H9 (cell line): ENCODE measurements around the gene CDH4. TPM values are rescaled to one million over a fixed set of nuclear protein-coding genes. Genes with fewer than 3 reads are reported as not detected.
A peak's percentile ranks its signal among the peaks of the same experiment; 100 is the strongest.

ENCODE experiments used
- DNase-seq: peaks from one replicate; pipeline ENCODE4 v3.0.0-alpha.2; 2017
- H2AFZ ChIP-seq: one replicate; pipeline ENCODE4 v1.6.1; 2013; ENCODE audit warnings: mild to moderate bottlenecking, low read length, control low read depth, moderate library complexity
- H2AK5ac ChIP-seq: 2 replicates; pipeline ENCODE4 v1.6.1; 2013; ENCODE audit warnings: low read length, control low read depth, mixed read lengths; ENCODE audit not compliant: insufficient read length
- H2BK120ac ChIP-seq: one replicate; pipeline ENCODE4 v1.6.1; 2013; ENCODE audit warnings: low read depth, mild to moderate bottlenecking, low read length, control low read depth, inconsistent platforms; ENCODE audit not compliant: poor library complexity, severe bottlenecking
- H2BK12ac ChIP-seq: 2 replicates; pipeline ENCODE4 v1.6.1; 2013; ENCODE audit warnings: low read length, control low read depth, mixed read lengths, low read depth; ENCODE audit not compliant: insufficient read length
- H2BK15ac ChIP-seq: 2 replicates; pipeline ENCODE4 v1.6.1; 2013; ENCODE audit warnings: low read depth, low read length, control low read depth
- H2BK20ac ChIP-seq: one replicate; pipeline ENCODE4 v1.6.1; 2013; ENCODE audit warnings: low read depth, mild to moderate bottlenecking, low read length, control low read depth, inconsistent platforms; ENCODE audit not compliant: poor library complexity, severe bottlenecking
- H2BK5ac ChIP-seq: 2 replicates; pipeline ENCODE4 v1.6.1; 2013; ENCODE audit warnings: low read length, control low read depth, mixed read lengths; ENCODE audit not compliant: insufficient read length
- H3K14ac ChIP-seq: 2 replicates; pipeline ENCODE4 v1.6.1; 2013; ENCODE audit warnings: low read length, control low read depth; ENCODE audit not compliant: insufficient read depth
- H3K18ac ChIP-seq: 2 replicates; pipeline ENCODE4 v1.6.1; 2013; ENCODE audit warnings: low read depth, mild to moderate bottlenecking, mixed read lengths, low read length, control low read depth; ENCODE audit not compliant: insufficient read length
- H3K23ac ChIP-seq: 2 replicates; pipeline ENCODE4 v1.6.1; 2013; ENCODE audit warnings: low read length, control low read depth, mixed read lengths, low read depth; ENCODE audit not compliant: insufficient read length
- H3K23me2 ChIP-seq: 2 replicates; pipeline ENCODE4 v1.6.1; 2013; ENCODE audit warnings: low read depth, mild to moderate bottlenecking, mixed read lengths, low read length, control low read depth; ENCODE audit not compliant: insufficient read length, poor library complexity, severe bottlenecking
- H3K27ac ChIP-seq: 2 replicates; pipeline ENCODE4 v1.5.1; 2013; ENCODE audit warnings: low read length, control low read depth, mixed read lengths, low read depth; ENCODE audit not compliant: insufficient read length
- H3K27me3 ChIP-seq: 2 replicates; pipeline ENCODE4 v1.6.1; 2013; ENCODE audit warnings: low read length, control low read depth, inconsistent platforms; ENCODE audit not compliant: insufficient read depth
- H3K4ac ChIP-seq: 2 replicates; pipeline ENCODE4 v1.6.1; 2013; ENCODE audit warnings: low read depth, mild to moderate bottlenecking, control low read depth, inconsistent platforms, low read length, moderate library complexity
- H3K4me1 ChIP-seq: 2 replicates; pipeline ENCODE4 v1.6.1; 2013; ENCODE audit warnings: low read length, control low read depth, inconsistent platforms; ENCODE audit not compliant: insufficient read depth
- H3K4me2 ChIP-seq: 2 replicates; pipeline ENCODE4 v1.6.1; 2013; ENCODE audit warnings: low read length, control low read depth, mixed read lengths; ENCODE audit not compliant: insufficient read length, insufficient read depth
- H3K56ac ChIP-seq: 2 replicates; pipeline ENCODE4 v1.6.1; 2013; ENCODE audit warnings: low read depth, mild to moderate bottlenecking, mixed read lengths, low read length, control low read depth; ENCODE audit not compliant: insufficient read length
- H3K79me1 ChIP-seq: 2 replicates; pipeline ENCODE4 v1.6.1; 2013; ENCODE audit warnings: low read depth, mild to moderate bottlenecking, moderate library complexity, low read length, control low read depth, inconsistent platforms; ENCODE audit not compliant: insufficient read depth, poor library complexity, severe bottlenecking
- H3K79me2 ChIP-seq: 2 replicates; pipeline ENCODE4 v1.6.1; 2013; ENCODE audit warnings: low read length, control low read depth, inconsistent platforms; ENCODE audit not compliant: insufficient read depth
- H3K9ac ChIP-seq: 2 replicates; pipeline ENCODE4 v1.6.1; 2013; ENCODE audit warnings: low read length, control low read depth, mixed read lengths; ENCODE audit not compliant: insufficient read length; ENCODE audit errors: extremely low read depth
- H3K9me3 ChIP-seq: one replicate; pipeline ENCODE4 v1.6.1; 2013; ENCODE audit warnings: low read depth, low read length, inconsistent platforms; ENCODE audit not compliant: control insufficient read depth
- H3T11ph ChIP-seq: one replicate; pipeline ENCODE4 v1.6.1; 2013; ENCODE audit warnings: mild to moderate bottlenecking, low read length, control low read depth, inconsistent platforms
- H4K20me1 ChIP-seq: one replicate; pipeline ENCODE4 v1.6.1; 2013; ENCODE audit not compliant: control insufficient read depth, insufficient read length, insufficient read depth
- H4K5ac ChIP-seq: 2 replicates; pipeline ENCODE4 v1.6.1; 2013; ENCODE audit warnings: low read depth, mild to moderate bottlenecking, mixed read lengths, low read length, control low read depth; ENCODE audit not compliant: insufficient read length
- H4K8ac ChIP-seq: replicated peaks from 2 replicates; pipeline ENCODE4 v1.6.1; 2013; ENCODE audit warnings: low read length, control low read depth, mixed read lengths, low read depth; ENCODE audit not compliant: insufficient read length
- H4K91ac ChIP-seq: 2 replicates; pipeline ENCODE4 v1.6.1; 2013; ENCODE audit warnings: low read depth, mild to moderate bottlenecking, moderate library complexity, mixed read lengths, low read length, control low read depth; ENCODE audit not compliant: insufficient read length
- H3K27ac Mint-ChIP-seq, 3 experiments: 2 replicates in 2 of 3; 3 replicates in 1 of 3; pipeline ENCODE4 v1.8.0; 2020 to 2021; ENCODE audit warnings: mixed read lengths in 3 of 3, mild to moderate bottlenecking in 1 of 3, moderate library complexity in 1 of 3
- H3K27me3 Mint-ChIP-seq: 2 replicates; pipeline ENCODE4 v1.8.0; 2021; ENCODE audit warnings: low read depth, mild to moderate bottlenecking, moderate library complexity, mixed read lengths
- H3K36me3 Mint-ChIP-seq, 3 experiments: 2 replicates in 2 of 3; 3 replicates in 1 of 3; pipeline ENCODE4 v1.8.0; 2020 to 2021; ENCODE audit warnings: low read depth in 3 of 3, mixed read lengths in 3 of 3; ENCODE audit not compliant: insufficient read depth in 1 of 3
- H3K4me1 Mint-ChIP-seq, 2 experiments: 2 replicates each; pipeline ENCODE4 v1.8.0; 2020; ENCODE audit warnings: mixed read lengths in 2 of 2
- H3K4me3 Mint-ChIP-seq, 2 experiments: 2 replicates in 1 of 2; 3 replicates in 1 of 2; pipeline ENCODE4 v1.8.0; 2020 to 2021; ENCODE audit warnings: mild to moderate bottlenecking in 2 of 2, mixed read lengths in 2 of 2, moderate library complexity in 1 of 2
- H3K9me3 Mint-ChIP-seq, 2 experiments: 2 replicates in 1 of 2; 3 replicates in 1 of 2; pipeline ENCODE4 v1.8.0; 2020; ENCODE audit warnings: mild to moderate bottlenecking in 2 of 2, mixed read lengths in 2 of 2, moderate library complexity in 1 of 2
- WGBS: extraction: QIAGEN DNeasy Blood & Tissue Kit; methylation state at CpG from one replicate; pipeline ENCODE4 v1.1.7; 2013; ENCODE audit warnings: missing lambda C conversion rate, low lambda C conversion rate, mixed read lengths; ENCODE audit not compliant: insufficient read length; ENCODE audit errors: extremely low coverage; 5-methylcytosine and 5-hydroxymethylcytosine counted together
- total RNA-seq: library from RNA; stranded (reverse); gene quantifications from 2 replicates; pipeline ENCODE4 v1.2.1, GENCODE V29; 2021
- TF ChIP-seq, protein P1 (sequence below): fragments of 200-600 bp; sonication (generic); conservative IDR thresholded peaks from 3 replicates; pipeline ENCODE4 v1.8.0; 2021; ENCODE audit warnings: antibody characterized with exemption, mild to moderate bottlenecking

CDH4 gene
- total RNA-seq, 1 experiment from 2014 or later = 3.0 TPM

DNA sequence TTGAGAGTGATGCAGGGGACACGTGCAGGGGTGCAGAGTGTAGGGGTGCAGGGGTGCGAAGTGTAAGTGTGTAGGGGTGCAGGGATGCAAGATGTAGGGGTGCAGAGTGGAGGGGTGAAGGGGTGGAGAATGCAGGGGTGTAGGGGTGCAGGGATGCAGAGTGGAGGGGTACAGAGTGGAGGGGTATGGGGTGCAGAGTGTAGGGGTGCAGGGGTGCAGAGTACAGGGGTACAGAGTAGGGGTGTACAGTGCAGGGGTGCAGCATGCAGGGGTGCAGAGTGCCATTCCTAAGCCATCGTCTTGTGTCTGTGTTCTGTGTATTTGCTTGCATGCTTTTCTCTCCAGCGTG lies 468.3 kb downstream of the CDH4 start:
- no peak overlapping the region for H3K9ac ChIP-seq
- Mint-ChIP-seq H3K4me1 (peaks cover 22 to 34% of the 10 kb centered on the region in 2 experiments), H3K4me3 (no peak overlapping the region), H3K9me3 (peaks cover 7 to 8% of the 10 kb centered on the region in 2 experiments; a peak in 4 of 5 replicates), H3K36me3 (peaks cover 0 to 3% (median 0%) of the 10 kb centered on the region in 3 experiments; a peak in 1 of 7 replicates), H3K27ac (peak overlapping the region in 1 of 3 experiments; percentile 67; a peak in 1 of 7 replicates), H3K27me3 (peaks cover 46% of the 10 kb centered on the region)
- H3K23ac ChIP-seq = no peak overlapping the region
- H4K5ac ChIP-seq = no peak overlapping the region
- no peaks in the 10 kb centered on the region for H3K79me1 ChIP-seq
- no peaks in the 10 kb centered on the region; the same call in 1 of the 2 replicates for H3K4me1 ChIP-seq
- no peak overlapping the region for H3K14ac ChIP-seq
- H2BK120ac ChIP-seq = no peak overlapping the region
- H3K4ac ChIP-seq = no peak overlapping the region
- H3T11ph ChIP-seq = no peak overlapping the region
- no peaks in the 10 kb centered on the region for H3K9me3 ChIP-seq
- no peaks in the 10 kb centered on the region for H3K23me2 ChIP-seq
- no peaks in the 10 kb centered on the region for H4K20me1 ChIP-seq
- H3K56ac ChIP-seq = no peak overlapping the region
- no peak overlapping the region for H4K91ac ChIP-seq
- H2BK5ac ChIP-seq = no peak overlapping the region
- H2AK5ac ChIP-seq = no peak overlapping the region
- WGBS = no CpG with 5 or more reads among the region's 4 CpGs
- no peak overlapping the region for H3K4me2 ChIP-seq
- no peak overlapping the region for H2BK20ac ChIP-seq
- no peak overlapping the region for H2BK12ac ChIP-seq
- H2AFZ ChIP-seq = no peak overlapping the region
- H3K18ac ChIP-seq = no peak overlapping the region
- no peak for DNase-seq
- H4K8ac ChIP-seq = no peak overlapping the region
- H3K27ac ChIP-seq = no peak overlapping the region
- H3K79me2 ChIP-seq = no peaks in the 10 kb centered on the region
- no peak overlapping the region for H2BK15ac ChIP-seq
- no peaks in the 10 kb centered on the region; the same call in 1 of the 2 replicates for H3K27me3 ChIP-seq
- TF ChIP-seq, protein P1, sequence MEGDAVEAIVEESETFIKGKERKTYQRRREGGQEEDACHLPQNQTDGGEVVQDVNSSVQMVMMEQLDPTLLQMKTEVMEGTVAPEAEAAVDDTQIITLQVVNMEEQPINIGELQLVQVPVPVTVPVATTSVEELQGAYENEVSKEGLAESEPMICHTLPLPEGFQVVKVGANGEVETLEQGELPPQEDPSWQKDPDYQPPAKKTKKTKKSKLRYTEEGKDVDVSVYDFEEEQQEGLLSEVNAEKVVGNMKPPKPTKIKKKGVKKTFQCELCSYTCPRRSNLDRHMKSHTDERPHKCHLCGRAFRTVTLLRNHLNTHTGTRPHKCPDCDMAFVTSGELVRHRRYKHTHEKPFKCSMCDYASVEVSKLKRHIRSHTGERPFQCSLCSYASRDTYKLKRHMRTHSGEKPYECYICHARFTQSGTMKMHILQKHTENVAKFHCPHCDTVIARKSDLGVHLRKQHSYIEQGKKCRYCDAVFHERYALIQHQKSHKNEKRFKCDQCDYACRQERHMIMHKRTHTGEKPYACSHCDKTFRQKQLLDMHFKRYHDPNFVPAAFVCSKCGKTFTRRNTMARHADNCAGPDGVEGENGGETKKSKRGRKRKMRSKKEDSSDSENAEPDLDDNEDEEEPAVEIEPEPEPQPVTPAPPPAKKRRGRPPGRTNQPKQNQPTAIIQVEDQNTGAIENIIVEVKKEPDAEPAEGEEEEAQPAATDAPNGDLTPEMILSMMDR = no peak
